Stimulated activated CD4-positive, alpha-beta T cell treated with anti-CD3 and anti-CD28 coated beads, Interleukin-12 subunit alpha, Interleukin-12 subunit beta, amount 100 ng/mL, for 4 hours (primary cell): ENCODE data around the gene DGKG.
A peak's percentile ranks its signal among the peaks of the same experiment; 100 is the strongest.

Experiments used
- DNase-seq: peaks from one replicate; pipeline ENCODE4 v3.0.0-alpha.2; 2020

DGKG gene

GRCh38 chr3:186361762-186362536 is at the start of gene DGKG:
Gene DGKG (minus strand): TSS chr3:186362234. CDS start chr3:186320459, 41,775 bp downstream.
- DNase-seq: peak; percentile 8

- DNase-seq: no peak
Observed at GRCh38 chr3:186411089-186411488, 49.1 kb upstream of the DGKG start.

- no peak for DNase-seq
Observed at GRCh38 chr3:186406669-186407635, 44.9 kb upstream of the DGKG start.

GRCh38 chr3:186401556-186401955 is 39.5 kb upstream of the DGKG start:
- DNase-seq: no peak

GRCh38 chr3:186400662-186401061 is 38.6 kb upstream of the DGKG start:
- no peak for DNase-seq

GRCh38 chr3:186400026-186400425 is 38.0 kb upstream of the DGKG start:
- DNase-seq: no peak

- DNase-seq: no peak
Observed at GRCh38 chr3:186394566-186395217, 32.7 kb upstream of the DGKG start.

GRCh38 chr3:186386883-186387560 is 25.0 kb upstream of the DGKG start:
- no peak for DNase-seq

GRCh38 chr3:186385856-186386602 is 24.0 kb upstream of the DGKG start:
- DNase-seq: no peak

GRCh38 chr3:186383026-186383993 is 21.3 kb upstream of the DGKG start:
- no peak for DNase-seq

GRCh38 chr3:186382217-186382885 is 20.3 kb upstream of the DGKG start:
- no peak for DNase-seq

- no peak for DNase-seq
Observed at GRCh38 chr3:186381424-186382216, 19.6 kb upstream of the DGKG start.

- DNase-seq: no peak
Observed at GRCh38 chr3:186380622-186381380, 18.8 kb upstream of the DGKG start.

GRCh38 chr3:186375443-186375842 is 13.4 kb upstream of the DGKG start:
- DNase-seq: no peak

- no peak for DNase-seq
Observed at GRCh38 chr3:186374376-186374775, 12.3 kb upstream of the DGKG start.

GRCh38 chr3:186369217-186369616 is 7.2 kb upstream of the DGKG start:
- DNase-seq: no peak

- no peak for DNase-seq
Observed at GRCh38 chr3:186368717-186369116, 6.7 kb upstream of the DGKG start.

- no peak for DNase-seq
Observed at GRCh38 chr3:186368176-186368575, 6.1 kb upstream of the DGKG start.
